Skeletal muscle tissue (tissue), 4 donors: Measurements from ENCODE around the gene ITPKB. TPM values are rescaled to one million over a fixed set of nuclear protein-coding genes. Genes with fewer than 3 reads are reported as not detected.
"Not testable (repeated sequence)": the region's sequence is repeated elsewhere in the genome, so short reads cannot be mapped to it uniquely, and the experiment has no call there.

Experiments
- H3K27ac ChIP-seq: one replicate; pipeline ENCODE4 v1.7.0; 2013; ENCODE audit warnings: mild to moderate bottlenecking, low read depth, low read length, inconsistent platforms
- H3K27me3 ChIP-seq, 3 donors: one replicate each; pipeline ENCODE4 v1.7.0; 2013; ENCODE audit warnings: low read length in 3 of 3; ENCODE audit not compliant: control insufficient read depth in 3 of 3, insufficient read depth in 3 of 3
- H3K36me3 ChIP-seq, 3 donors: one replicate each; pipeline ENCODE4 v1.7.0; 2013; ENCODE audit warnings: low read length in 3 of 3; ENCODE audit not compliant: control insufficient read depth in 3 of 3, insufficient read depth in 3 of 3
- H3K4me1 ChIP-seq, 3 donors: one replicate each; pipeline ENCODE4 v1.7.0; 2013; ENCODE audit warnings: low read length in 3 of 3, mild to moderate bottlenecking in 3 of 3; ENCODE audit not compliant: control insufficient read depth in 3 of 3, insufficient read depth in 3 of 3
- H3K4me3 ChIP-seq, 3 donors: one replicate each; pipeline ENCODE4 v1.7.0; 2013; ENCODE audit warnings: low read length in 3 of 3
- H3K9ac ChIP-seq, 3 donors: one replicate each; pipeline ENCODE4 v1.7.0; 2013; ENCODE audit warnings: low read length in 3 of 3, mild to moderate bottlenecking in 3 of 3, moderate library complexity in 2 of 3, low read depth in 1 of 3
- H3K9me3 ChIP-seq, 3 donors: one replicate each; pipeline ENCODE4 v1.7.0; 2013; ENCODE audit warnings: low read length in 3 of 3; ENCODE audit not compliant: control insufficient read depth in 3 of 3
- total RNA-seq: library from RNA; depleted of rRNA; stranded (reverse); fragments of >200 nt; gene quantifications from one replicate; pipeline ENCODE4 v1.2.3, GENCODE V29; 2014
- donor health status: Osteomylitis.

ITPKB gene
- total RNA-seq, 1 donor from 2014 or later: 18.8 TPM

GRCh38 chr1:226720574-226720973 lies 18.5 kb downstream of the ITPKB start:
- H3K4me1 ChIP-seq: peaks cover 26 to 37% (median 34%) of the 10 kb centered on the region in 3 donors
- peaks cover 0 to 10% (median 9%) of the 10 kb centered on the region in 3 donors for H3K36me3 ChIP-seq
- not testable (repeated sequence) for H3K27me3 ChIP-seq, H3K9ac ChIP-seq, H3K27ac ChIP-seq, H3K4me3 ChIP-seq, H3K9me3 ChIP-seq

- peaks cover 21 to 30% (median 29%) of the 10 kb centered on the region in 3 donors for H3K4me1 ChIP-seq
- H3K27me3 ChIP-seq: no peaks in the 10 kb centered on the region
- H3K9me3 ChIP-seq: no peaks in the 10 kb centered on the region
- no peak overlapping the region for H3K4me3 ChIP-seq
- no peak overlapping the region for H3K9ac ChIP-seq
- H3K36me3 ChIP-seq: peaks cover 0 to 9% (median 6%) of the 10 kb centered on the region in 3 donors
- no peak overlapping the region for H3K27ac ChIP-seq
Measured at GRCh38 chr1:226719596-226720387, 19.3 kb downstream of the ITPKB start.

GRCh38 chr1:226717256-226717909 lies 21.7 kb downstream of the ITPKB start:
- Histone ChIP-seq H3K9me3 (no peaks in the 10 kb centered on the region), H3K9ac (no peak overlapping the region), H3K4me3 (peak overlapping the region in 1 of 3 donors; percentile 6), H3K4me1 (peaks cover 9 to 23% (median 20%) of the 10 kb centered on the region in 3 donors), H3K36me3 (peaks cover 0 to 6% (median 5%) of the 10 kb centered on the region in 3 donors), H3K27me3 (no peaks in the 10 kb centered on the region), H3K27ac (no peak overlapping the region)

- Histone ChIP-seq H3K4me1 (peaks cover 14 to 25% (median 21%) of the 10 kb centered on the region in 3 donors), H3K27ac (no peak overlapping the region)
Measured at GRCh38 chr1:226716577-226716976, 22.5 kb downstream of the ITPKB start.

GRCh38 chr1:226714148-226714547 lies 24.9 kb downstream of the ITPKB start:
- H3K36me3 ChIP-seq: no peaks in the 10 kb centered on the region
- no peaks in the 10 kb centered on the region for H3K9me3 ChIP-seq
- H3K27ac ChIP-seq: no peak overlapping the region
- no peaks in the 10 kb centered on the region for H3K27me3 ChIP-seq
- H3K9ac ChIP-seq: no peak overlapping the region
- no peak overlapping the region for H3K4me3 ChIP-seq
- H3K4me1 ChIP-seq: peaks cover 24 to 44% (median 40%) of the 10 kb centered on the region in 3 donors

More at GRCh38 chr1:226716577-226716976, 22.5 kb downstream of the ITPKB start:
- Histone ChIP-seq H3K4me3 (no peak overlapping the region), H3K36me3 (peaks cover 0 to 5% (median 4%) of the 10 kb centered on the region in 3 donors), H3K27me3 (no peaks in the 10 kb centered on the region), H3K9me3 (no peaks in the 10 kb centered on the region), H3K9ac (no peak overlapping the region)

GRCh38 chr1:226712742-226713419 lies 26.2 kb downstream of the ITPKB start:
- Histone ChIP-seq H3K9ac (no peak overlapping the region), H3K4me3 (peak overlapping the region in 1 of 3 donors; percentile 22), H3K36me3 (no peaks in the 10 kb centered on the region), H3K4me1 (peaks cover 33 to 51% (median 49%) of the 10 kb centered on the region in 3 donors), H3K27ac (no peak overlapping the region), H3K9me3 (no peaks in the 10 kb centered on the region), H3K27me3 (no peaks in the 10 kb centered on the region)

GRCh38 chr1:226711976-226712741 lies 26.9 kb downstream of the ITPKB start:
- H3K4me1 ChIP-seq: peaks cover 33 to 47% (median 44%) of the 10 kb centered on the region in 3 donors
- H3K27ac ChIP-seq: no peak overlapping the region
- no peaks in the 10 kb centered on the region for H3K36me3 ChIP-seq
- H3K4me3 ChIP-seq: no peak overlapping the region
- no peaks in the 10 kb centered on the region for H3K27me3 ChIP-seq
- no peaks in the 10 kb centered on the region for H3K9me3 ChIP-seq
- no peak overlapping the region for H3K9ac ChIP-seq

GRCh38 chr1:226710501-226710900 lies 28.6 kb downstream of the ITPKB start:
- Histone ChIP-seq H3K9ac (peak overlapping the region in 1 of 3 donors; percentile 35), H3K4me3 (no peak overlapping the region), H3K36me3 (peaks cover 0 to 3% (median 0%) of the 10 kb centered on the region in 3 donors), H3K27ac (no peak overlapping the region), H3K9me3 (no peaks in the 10 kb centered on the region), H3K4me1 (peaks cover 33 to 44% (median 38%) of the 10 kb centered on the region in 3 donors), H3K27me3 (no peaks in the 10 kb centered on the region)

GRCh38 chr1:226709953-226710352 lies 29.1 kb downstream of the ITPKB start:
- peak overlapping the region; percentile 11 for H3K27ac ChIP-seq
- H3K4me3 ChIP-seq: no peak overlapping the region
- H3K36me3 ChIP-seq: peaks cover 0 to 3% (median 0%) of the 10 kb centered on the region in 3 donors
- H3K4me1 ChIP-seq: peaks cover 33 to 44% (median 38%) of the 10 kb centered on the region in 3 donors
- no peaks in the 10 kb centered on the region for H3K9me3 ChIP-seq
- no peaks in the 10 kb centered on the region for H3K27me3 ChIP-seq
- H3K9ac ChIP-seq: peak overlapping the region in 1 of 3 donors; percentile 16
